GM21825 (cell line): ENCODE results near the gene HOTAIR.

ENCODE experiments used
- ATAC-seq: cut with Tn5 transposase; IDR thresholded peaks from one replicate; pipeline ENCODE4 v1.9.1; 2021; ENCODE audit warnings: mild to moderate bottlenecking, moderate library complexity; ENCODE audit not compliant: unreplicated experiment

Gene HOTAIR

DNA sequence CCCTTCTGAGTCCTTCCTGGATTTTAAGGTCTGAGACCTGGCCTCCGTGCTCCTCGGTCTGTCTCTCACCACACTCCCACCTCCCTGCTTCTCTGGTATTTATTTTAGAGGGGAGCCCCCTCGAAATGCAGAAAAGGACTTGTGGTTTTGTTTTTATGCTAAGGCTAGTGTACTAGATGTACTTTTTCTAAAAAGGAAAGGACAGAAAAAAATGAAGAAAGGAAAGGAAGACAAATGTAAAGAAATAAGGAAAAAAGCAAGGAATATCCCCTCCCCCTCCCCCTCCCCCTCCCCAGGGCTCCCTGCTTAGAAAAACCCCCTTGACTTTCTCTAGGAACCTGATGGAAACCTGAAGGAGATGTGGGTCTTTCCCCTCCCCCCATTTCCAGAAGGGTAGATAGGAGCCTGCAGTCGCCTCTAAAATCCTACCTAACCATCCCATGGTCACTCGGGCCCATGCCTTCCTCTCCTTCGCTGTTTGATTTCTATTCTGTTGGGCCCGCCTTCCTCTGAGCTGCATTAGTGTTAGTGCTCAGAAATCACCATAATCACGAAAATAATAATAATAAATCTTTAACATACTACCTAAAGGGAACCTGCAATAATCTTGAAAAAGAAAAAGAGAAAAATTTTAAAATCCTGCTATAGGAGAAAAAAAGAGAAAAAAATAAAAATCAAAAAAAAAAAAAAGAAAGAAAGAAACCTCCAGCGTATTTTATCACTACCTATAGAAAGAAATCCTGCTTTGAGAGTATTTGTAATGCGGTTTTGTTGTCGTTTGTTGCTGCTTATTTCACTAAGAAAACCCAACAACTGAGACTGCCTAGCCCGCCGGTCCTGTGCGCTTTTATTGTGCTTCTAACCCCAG is 37.1 kb upstream of the HOTAIR start:
- ATAC-seq = no peak

- no peak for ATAC-seq
Observed at GRCh38 chr12:54010972-54011664, 36.4 kb upstream of the HOTAIR start.

DNA sequence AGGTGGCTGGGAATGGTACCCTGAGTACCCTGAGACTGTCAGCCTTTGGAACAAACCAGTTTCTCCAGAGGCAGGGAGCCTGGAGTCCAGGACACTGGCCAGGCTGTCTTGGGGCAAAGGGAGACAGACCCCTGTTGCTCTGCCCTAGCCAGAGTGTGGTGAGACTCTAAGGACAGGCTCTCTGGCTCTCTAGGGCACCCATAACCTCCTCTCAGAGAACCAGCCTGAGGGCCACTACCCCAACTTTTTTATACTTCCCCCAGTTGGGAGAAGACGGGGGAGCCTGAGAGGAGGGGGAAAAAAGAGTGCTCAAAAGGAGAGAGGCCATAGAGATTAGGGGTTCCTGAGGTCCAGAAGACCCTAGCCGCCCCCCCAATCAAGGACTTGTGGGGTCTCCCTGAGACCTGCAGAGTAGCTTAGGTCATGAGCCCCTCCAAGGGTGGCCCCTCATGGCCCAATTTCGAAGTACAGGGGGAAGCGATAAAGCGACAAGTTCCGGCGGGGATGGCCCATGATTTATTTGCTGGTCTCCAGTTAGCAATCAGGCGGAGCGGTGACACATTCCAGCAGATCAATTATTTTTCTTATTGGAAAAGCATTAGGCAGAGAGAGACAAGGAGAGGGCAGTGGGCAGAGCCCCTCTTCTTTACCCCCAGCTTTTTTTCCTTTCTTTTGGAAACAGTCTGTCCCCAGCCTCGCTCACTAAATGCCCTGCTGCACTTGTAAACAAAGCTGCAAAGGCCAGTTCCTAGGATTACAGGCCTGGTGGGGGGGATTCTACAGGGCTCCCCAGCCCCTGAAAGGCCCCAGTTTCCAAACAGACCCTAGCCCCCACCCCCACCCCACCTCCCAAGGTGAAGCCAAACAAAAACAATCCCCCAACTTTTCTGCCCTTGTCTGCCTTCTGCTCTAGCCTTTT is 35.6 kb upstream of the HOTAIR start:
- no peak for ATAC-seq

DNA sequence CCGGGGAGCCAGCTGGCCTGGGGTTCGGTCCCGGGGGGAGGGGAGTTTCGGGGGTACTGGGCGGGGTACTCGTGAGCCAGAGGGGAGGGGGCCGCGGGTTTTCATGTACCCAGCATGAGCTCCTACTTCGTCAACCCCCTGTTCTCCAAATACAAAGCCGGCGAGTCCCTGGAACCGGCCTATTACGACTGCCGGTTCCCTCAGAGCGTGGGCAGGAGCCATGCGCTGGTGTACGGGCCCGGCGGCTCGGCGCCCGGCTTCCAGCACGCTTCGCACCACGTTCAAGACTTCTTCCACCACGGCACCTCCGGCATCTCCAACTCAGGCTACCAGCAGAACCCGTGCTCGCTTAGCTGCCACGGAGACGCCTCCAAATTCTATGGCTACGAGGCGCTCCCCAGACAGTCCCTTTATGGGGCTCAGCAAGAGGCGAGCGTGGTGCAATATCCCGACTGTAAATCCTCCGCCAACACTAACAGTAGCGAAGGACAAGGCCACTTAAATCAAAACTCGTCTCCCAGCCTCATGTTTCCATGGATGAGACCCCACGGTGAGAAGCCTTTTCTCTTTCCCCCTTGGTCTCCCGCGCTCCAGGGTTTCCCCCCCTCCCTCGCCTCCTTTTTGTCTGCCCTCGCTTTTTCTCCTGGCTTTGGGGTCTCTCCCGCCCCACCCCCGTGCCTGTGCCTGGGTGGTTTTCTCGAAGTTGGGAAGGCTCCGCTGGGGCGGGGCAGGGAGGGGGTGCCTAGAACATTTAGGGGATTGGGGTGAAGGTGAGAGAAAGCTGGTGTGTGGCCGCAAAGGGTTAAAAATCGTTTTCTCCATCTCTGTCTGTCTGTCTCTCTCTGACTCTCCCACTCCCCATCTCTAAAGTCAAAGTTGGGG is 34.7 kb upstream of the HOTAIR start:
- no peak for ATAC-seq

- ATAC-seq = no peak
Observed at GRCh38 chr12:54008260-54008552, 33.5 kb upstream of the HOTAIR start.

- no peak for ATAC-seq
Observed at GRCh38 chr12:54007538-54008259, 32.9 kb upstream of the HOTAIR start.

- no peak for ATAC-seq
Observed at GRCh38 chr12:54006559-54007220, 31.9 kb upstream of the HOTAIR start.

DNA sequence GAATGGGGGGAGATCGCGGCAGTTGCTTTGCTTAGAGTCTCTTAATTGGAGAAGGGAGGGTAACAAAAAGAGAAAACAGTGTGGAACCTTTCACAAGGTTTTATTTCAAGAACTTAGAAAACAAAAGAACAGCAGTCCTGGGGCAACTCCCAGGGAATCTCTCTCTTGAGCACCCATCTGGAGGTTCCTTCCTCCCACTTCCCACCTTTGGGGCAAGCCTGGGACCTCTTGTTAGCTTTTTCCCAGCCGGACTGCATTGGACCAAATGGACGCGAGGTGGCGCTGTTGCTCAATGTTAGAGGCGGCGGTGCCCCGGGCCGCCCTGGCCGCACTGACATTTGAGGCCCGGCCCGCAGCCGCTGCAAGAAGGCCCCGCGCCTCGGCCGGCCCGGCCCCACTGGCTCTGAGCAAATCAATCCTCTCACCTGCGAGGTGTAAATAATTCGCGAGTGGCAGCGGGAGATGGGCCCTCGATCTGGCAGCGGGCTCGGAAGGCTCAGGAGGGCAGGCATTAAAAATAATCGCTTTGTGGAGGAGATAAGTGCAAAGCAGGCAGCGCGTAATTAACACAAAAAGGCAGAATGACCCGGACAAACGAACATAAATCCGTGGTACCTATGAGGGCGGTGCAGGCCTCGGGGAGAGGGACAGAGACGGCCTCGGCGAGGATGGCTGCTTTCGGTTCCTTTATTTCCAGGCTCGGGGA is 31.3 kb upstream of the HOTAIR start:
- ATAC-seq = peak; percentile 76

DNA sequence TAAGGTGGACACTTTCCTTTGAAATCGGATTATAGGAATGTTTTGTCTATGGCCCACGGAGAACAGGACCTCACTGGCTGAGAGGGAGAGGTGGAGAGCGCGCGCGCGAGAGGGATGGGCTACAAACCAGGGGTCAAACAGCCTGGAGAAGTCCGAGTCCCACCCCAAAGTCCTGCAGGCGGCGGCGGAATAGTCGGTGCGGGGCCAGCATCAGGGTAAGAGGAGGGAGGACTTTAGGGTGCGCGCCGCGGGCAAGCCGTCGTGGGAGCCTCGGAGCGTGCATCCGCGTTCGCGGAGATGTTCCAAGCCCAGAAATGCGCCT is 30.7 kb upstream of the HOTAIR start:
- ATAC-seq = no peak

- ATAC-seq = no peak
Observed at GRCh38 chr12:54004841-54005530, 30.2 kb upstream of the HOTAIR start.

GRCh38 chr12:54004063-54004840 is 29.5 kb upstream of the HOTAIR start:
- ATAC-seq = no peak

GRCh38 chr12:54003625-54004024 is 28.9 kb upstream of the HOTAIR start:
- ATAC-seq = no peak

DNA sequence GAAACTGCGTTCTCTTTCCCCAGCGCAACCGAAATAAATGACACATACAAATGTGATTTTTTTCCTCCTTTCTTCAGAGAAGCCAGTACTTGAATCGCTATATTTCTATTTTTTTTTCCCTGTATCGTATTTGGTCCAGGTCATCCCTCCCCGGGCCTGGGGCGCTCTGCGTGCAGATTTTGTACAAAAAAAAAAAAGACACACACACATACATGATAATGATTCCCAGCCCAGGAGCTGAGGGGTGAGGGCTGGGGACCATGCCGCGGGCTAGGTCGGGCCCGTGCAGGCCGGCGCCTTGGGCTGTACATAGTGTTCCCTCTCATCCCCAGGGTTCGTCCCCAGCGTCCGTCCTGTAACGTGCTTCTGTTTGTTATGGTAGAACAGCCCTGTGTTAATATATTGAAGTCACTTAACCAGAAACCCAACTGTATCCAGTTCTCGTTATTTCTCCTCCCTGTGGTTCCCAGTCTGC is 28.2 kb upstream of the HOTAIR start:
- no peak for ATAC-seq

- no peak for ATAC-seq
Observed at GRCh38 chr12:54002278-54002914, 27.6 kb upstream of the HOTAIR start.

GRCh38 chr12:54001283-54002187 is 26.8 kb upstream of the HOTAIR start:
- ATAC-seq = no peak
